ENCODE data around the gene SFMBT1. TPM values are rescaled to one million over a fixed set of nuclear protein-coding genes. Genes with fewer than 3 reads are reported as not detected.

Gene SFMBT1
- total RNA-seq, 1 donor from 2014 or later = 5.8 TPM

DNA sequence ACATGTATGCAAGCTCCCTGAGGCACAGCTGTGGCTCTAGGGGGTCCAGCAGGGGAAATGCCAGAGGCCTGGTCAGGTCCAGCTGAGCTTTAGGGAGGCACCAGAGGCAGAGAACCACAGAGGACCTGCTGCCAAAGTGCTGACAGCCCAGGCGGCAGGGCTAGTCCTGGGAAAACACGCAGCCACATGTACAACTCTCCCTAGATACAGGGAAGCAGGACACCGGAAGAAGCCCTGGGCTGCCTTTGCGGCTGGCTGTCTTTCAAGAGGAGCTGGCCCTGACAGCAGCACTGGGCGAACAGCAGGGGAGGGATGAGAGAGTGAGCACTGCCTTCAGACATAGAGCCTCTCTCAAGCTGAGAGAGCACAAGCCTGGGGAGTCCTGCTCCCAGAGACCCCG lies 43.6 kb upstream of the SFMBT1 start:
- H3K36me3 Mint-ChIP-seq (ENCODE audit: low read depth, unreplicated experiment) = peaks cover 7% of the 10 kb centered on the region
- no peak overlapping the region for H3K4me3 Mint-ChIP-seq (ENCODE audit: unreplicated experiment)
- DNase-seq (ENCODE audit: low spot score) = no peak
- peaks cover 11% of the 10 kb centered on the region for H3K4me1 Mint-ChIP-seq (ENCODE audit: unreplicated experiment)
- H3K9me3 Mint-ChIP-seq (ENCODE audit: unreplicated experiment) = no peaks in the 10 kb centered on the region
- peaks cover 4% of the 10 kb centered on the region for H3K27me3 Mint-ChIP-seq (ENCODE audit: unreplicated experiment)
- peak overlapping the region; percentile 57 for H3K27ac Mint-ChIP-seq (ENCODE audit: unreplicated experiment)
- no peak for TF ChIP-seq CTCF (IDR thresholded peaks at IDR 0.05; ENCODE audit: unreplicated experiment)

DNA sequence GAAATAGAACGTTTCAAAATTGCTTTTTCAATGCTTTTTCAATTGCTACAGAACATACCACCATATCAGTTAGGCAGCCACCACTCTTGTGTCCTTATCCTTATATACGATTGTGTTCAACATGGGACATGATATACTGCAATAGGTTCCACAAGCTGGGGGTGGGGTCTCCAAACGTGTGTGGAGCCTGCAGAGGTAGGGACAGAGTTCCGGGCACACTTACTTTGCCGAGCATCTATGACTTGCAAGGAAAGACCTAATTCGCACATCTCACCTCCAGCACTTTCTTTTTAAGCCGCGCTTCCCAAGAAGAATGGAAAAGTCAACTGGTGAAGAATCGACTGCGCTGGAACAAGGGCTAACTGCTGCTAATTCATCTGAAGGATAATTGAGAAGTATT lies 39.6 kb upstream of the SFMBT1 start:
- Mint-ChIP-seq H3K4me3 (ENCODE audit: unreplicated experiment) (no peak overlapping the region), H3K27ac (ENCODE audit: unreplicated experiment) (no peak overlapping the region), H3K4me1 (ENCODE audit: unreplicated experiment) (peaks cover 11% of the 10 kb centered on the region), H3K9me3 (ENCODE audit: unreplicated experiment) (no peaks in the 10 kb centered on the region), H3K36me3 (ENCODE audit: low read depth, unreplicated experiment) (peaks cover 4% of the 10 kb centered on the region), H3K27me3 (ENCODE audit: unreplicated experiment) (peaks cover 4% of the 10 kb centered on the region)
- no peak for DNase-seq (ENCODE audit: low spot score)
- no peak for TF ChIP-seq CTCF (IDR thresholded peaks at IDR 0.05; ENCODE audit: unreplicated experiment)

DNA sequence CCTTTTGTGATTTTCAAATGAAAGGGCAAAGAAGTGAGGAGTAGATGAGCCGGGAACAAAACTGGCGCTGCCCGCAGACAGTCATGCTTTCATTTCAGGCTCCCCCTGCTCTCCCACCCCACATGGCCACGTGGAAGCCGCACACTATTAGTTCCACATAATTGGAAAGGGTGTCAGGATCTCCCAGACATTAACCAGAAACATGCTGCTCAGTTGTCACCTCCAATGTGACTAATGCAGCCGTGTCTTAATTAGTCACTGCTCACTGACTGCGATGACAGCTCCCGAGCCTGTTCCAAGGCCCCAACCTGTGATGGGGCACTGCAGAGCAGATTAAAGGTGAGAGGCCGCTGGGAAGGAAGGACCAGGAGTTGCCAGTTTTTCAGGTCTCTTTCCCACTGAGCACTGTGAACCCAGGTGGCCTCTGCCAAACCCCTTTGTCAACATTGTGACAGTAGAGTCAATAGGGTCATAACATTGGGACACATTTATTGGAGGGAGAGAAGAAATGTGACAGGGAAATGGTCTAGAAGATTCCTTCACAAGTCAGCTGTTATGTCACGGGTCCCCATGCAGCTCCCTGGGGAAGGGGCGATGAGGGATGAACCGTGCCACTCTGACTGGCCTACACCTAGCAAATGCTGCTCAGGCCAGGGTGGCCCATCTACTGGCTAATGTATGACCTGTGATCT lies 38.6 kb upstream of the SFMBT1 start:
- no peak for DNase-seq (ENCODE audit: low spot score)
- Mint-ChIP-seq H3K36me3 (ENCODE audit: low read depth, unreplicated experiment) (peaks cover under 1% of the 10 kb centered on the region), H3K9me3 (ENCODE audit: unreplicated experiment) (no peaks in the 10 kb centered on the region), H3K27ac (ENCODE audit: unreplicated experiment) (no peak overlapping the region), H3K4me3 (ENCODE audit: unreplicated experiment) (no peak overlapping the region), H3K27me3 (ENCODE audit: unreplicated experiment) (peaks cover under 1% of the 10 kb centered on the region), H3K4me1 (ENCODE audit: unreplicated experiment) (peaks cover 11% of the 10 kb centered on the region)
- no peak for TF ChIP-seq CTCF (IDR thresholded peaks at IDR 0.05; ENCODE audit: unreplicated experiment)

- Mint-ChIP-seq H3K27ac (ENCODE audit: unreplicated experiment) (no peak overlapping the region), H3K27me3 (ENCODE audit: unreplicated experiment) (no peaks in the 10 kb centered on the region), H3K4me3 (ENCODE audit: unreplicated experiment) (no peak overlapping the region), H3K36me3 (ENCODE audit: low read depth, unreplicated experiment) (no peaks in the 10 kb centered on the region), H3K9me3 (ENCODE audit: unreplicated experiment) (no peaks in the 10 kb centered on the region), H3K4me1 (ENCODE audit: unreplicated experiment) (peaks cover 11% of the 10 kb centered on the region)
- TF ChIP-seq CTCF (IDR thresholded peaks at IDR 0.05; ENCODE audit: unreplicated experiment) = no peak
- DNase-seq (ENCODE audit: low spot score) = no peak
Measured at GRCh38 chr3:53083949-53084309, 38.1 kb upstream of the SFMBT1 start.

DNA sequence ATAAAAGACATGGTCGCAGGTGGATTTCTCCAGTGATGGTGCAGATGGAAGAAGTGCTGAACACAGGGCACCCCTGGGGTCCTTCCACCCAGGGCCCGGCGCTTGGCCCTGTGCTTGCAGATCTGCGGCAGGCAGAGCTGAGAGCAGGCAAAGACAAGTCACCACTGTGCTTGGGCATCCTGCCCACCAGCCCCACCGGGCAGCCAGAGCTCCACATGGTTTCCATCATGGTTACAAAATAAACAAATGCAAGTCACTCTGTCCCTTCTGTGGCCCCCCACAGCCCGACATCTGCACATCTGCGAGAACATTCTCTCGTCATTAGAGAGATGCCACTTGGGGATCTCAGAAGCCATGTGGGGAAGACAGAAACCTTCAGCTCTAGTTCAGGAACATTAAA lies 37.6 kb upstream of the SFMBT1 start:
- Mint-ChIP-seq H3K27me3 (ENCODE audit: unreplicated experiment) (no peaks in the 10 kb centered on the region), H3K36me3 (ENCODE audit: low read depth, unreplicated experiment) (no peaks in the 10 kb centered on the region)

More for the DNA sequence above, 37.6 kb upstream of the SFMBT1 start:
- no peak for DNase-seq (ENCODE audit: low spot score)
- no peak for TF ChIP-seq CTCF (IDR thresholded peaks at IDR 0.05; ENCODE audit: unreplicated experiment)
- peaks cover 11% of the 10 kb centered on the region for H3K4me1 Mint-ChIP-seq (ENCODE audit: unreplicated experiment)
- no peaks in the 10 kb centered on the region for H3K9me3 Mint-ChIP-seq (ENCODE audit: unreplicated experiment)
- no peak overlapping the region for H3K4me3 Mint-ChIP-seq (ENCODE audit: unreplicated experiment)
- H3K27ac Mint-ChIP-seq (ENCODE audit: unreplicated experiment) = no peak overlapping the region

Measured in endothelial cell (in vitro differentiated cells).